WTC11 (cell line): Measurements from ENCODE around the gene AGXT. TPM values are rescaled to one million over a fixed set of nuclear protein-coding genes. Genes with fewer than 3 reads are reported as not detected.

ENCODE experiments used
- ATAC-seq: fragments of 200-7000 bp; cut with Tn5 transposase; 2 replicates; pipeline ENCODE4 v1.10.0; 2021; ENCODE audit warnings: mild to moderate bottlenecking, moderate library complexity
- CTCF ChIA-PET: fragments of 300-600 bp; sonication (Branson Sonifier 250); formaldehyde crosslinking; loops from one replicate; lab custom pipeline; 2021; ENCODE audit warnings: antibody characterized with exemption; lab: Charles Lee
- POLR2A ChIA-PET: fragments of 350-600 bp; sonication (Branson Sonifier 250); formaldehyde crosslinking; loops from one replicate; lab custom pipeline; 2021; ENCODE audit warnings: antibody characterized with exemption; lab: Charles Lee
- DNase-seq: peaks from one replicate; pipeline ENCODE4 v3.0.0; 2021; ENCODE audit warnings: low spot score
- H3K27ac Mint-ChIP-seq: 2 replicates; pipeline ENCODE4 v1.8.0; 2021; ENCODE audit warnings: mixed read lengths
- H3K27me3 Mint-ChIP-seq: 2 replicates; pipeline ENCODE4 v1.8.0; 2021; ENCODE audit warnings: low read depth, mild to moderate bottlenecking, moderate library complexity, mixed read lengths
- H3K36me3 Mint-ChIP-seq: 2 replicates; pipeline ENCODE4 v1.8.0; 2021; ENCODE audit warnings: mixed read lengths
- H3K4me1 Mint-ChIP-seq: 2 replicates; pipeline ENCODE4 v1.8.0; 2022; ENCODE audit warnings: mixed read lengths
- H3K4me3 Mint-ChIP-seq: 2 replicates; pipeline ENCODE4 v1.8.0; 2021; ENCODE audit warnings: mild to moderate bottlenecking, moderate library complexity, mixed read lengths
- H3K9me3 Mint-ChIP-seq: 2 replicates; pipeline ENCODE4 v1.8.0; 2021; ENCODE audit warnings: mixed read lengths
- CTCF ChIP-seq: fragments of 200-600 bp; IDR thresholded peaks from 2 replicates; pipeline ENCODE4 v1.8.0; 2022; ENCODE audit warnings: antibody characterized with exemption
- E2F4 ChIP-seq: sonication (generic); formaldehyde crosslinking; IDR thresholded peaks from 2 replicates; pipeline ENCODE4 v1.8.1; 2022; ENCODE audit warnings: low read depth, mild to moderate bottlenecking, moderate library complexity, missing genetic modification reagents, borderline replicate concordance
- ERG ChIP-seq: fragments of 250-450 bp; sonication (Bioruptor Pico); IDR thresholded peaks from 2 replicates; pipeline ENCODE4 v1.8.0; 2021; ENCODE audit warnings: mild to moderate bottlenecking
- FOXJ3 ChIP-seq: sonication (generic); formaldehyde crosslinking; IDR thresholded peaks from 2 replicates; pipeline ENCODE4 v1.9.0; 2021; ENCODE audit warnings: missing genetic modification reagents, mild to moderate bottlenecking, borderline replicate concordance
- HMGA2 ChIP-seq: fragments of 250-450 bp; sonication (Bioruptor Pico); IDR thresholded peaks from 2 replicates; pipeline ENCODE4 v1.4.0; 2021; ENCODE audit warnings: mild to moderate bottlenecking, moderate library complexity
- JAZF1 ChIP-seq: fragments of 250-450 bp; sonication (Bioruptor Pico); IDR thresholded peaks from 2 replicates; pipeline ENCODE4 v1.9.0; 2021; ENCODE audit warnings: moderate library complexity, mild to moderate bottlenecking, inconsistent platforms
- JUN ChIP-seq: sonication (generic); formaldehyde crosslinking; IDR thresholded peaks from 2 replicates; pipeline ENCODE4 v1.8.0; 2023; ENCODE audit warnings: mild to moderate bottlenecking, missing genetic modification reagents
- KAT7 ChIP-seq: sonication (generic); formaldehyde crosslinking; IDR thresholded peaks from 2 replicates; pipeline ENCODE4 v1.8.1; 2023; ENCODE audit warnings: missing genetic modification reagents, mild to moderate bottlenecking, borderline replicate concordance
- NFATC4 ChIP-seq: fragments of 250-450 bp; sonication (Bioruptor Pico); IDR thresholded peaks from 2 replicates; pipeline ENCODE4 v1.9.0; 2021; ENCODE audit warnings: mild to moderate bottlenecking
- OVOL2 ChIP-seq: fragments of 250-450 bp; sonication (Bioruptor Pico); IDR thresholded peaks from 2 replicates; pipeline ENCODE4 v1.9.0; 2021; ENCODE audit warnings: mild to moderate bottlenecking, borderline replicate concordance
- PRDM15 ChIP-seq: sonication (generic); formaldehyde crosslinking; IDR thresholded peaks from 2 replicates; pipeline ENCODE4 v1.8.0; 2022; ENCODE audit warnings: missing genetic modification reagents
- RELA ChIP-seq: sonication (generic); formaldehyde crosslinking; IDR thresholded peaks from 2 replicates; pipeline ENCODE4 v1.8.1; 2022; ENCODE audit warnings: missing genetic modification reagents, mild to moderate bottlenecking, borderline replicate concordance
- SMAD4 ChIP-seq: sonication (generic); formaldehyde crosslinking; IDR thresholded peaks from 2 replicates; pipeline ENCODE4 v1.8.0; 2022; ENCODE audit warnings: mild to moderate bottlenecking, missing genetic modification reagents
- SOX15 ChIP-seq: fragments of 250-450 bp; sonication (Bioruptor Pico); IDR thresholded peaks from 2 replicates; pipeline ENCODE4 v1.9.0; 2021; ENCODE audit warnings: mild to moderate bottlenecking
- ZNF138 ChIP-seq: sonication (generic); formaldehyde crosslinking; conservative IDR thresholded peaks from 2 replicates; pipeline ENCODE4 v1.8.1; 2022; ENCODE audit warnings: mild to moderate bottlenecking, moderate library complexity, missing genetic modification reagents
- ZNF219 ChIP-seq: sonication (generic); formaldehyde crosslinking; IDR thresholded peaks from 2 replicates; pipeline ENCODE4 v1.8.0; 2023; ENCODE audit warnings: missing genetic modification reagents, mild to moderate bottlenecking, borderline replicate concordance
- ZNF396 ChIP-seq: fragments of 250-450 bp; sonication (Bioruptor Pico); IDR thresholded peaks from 2 replicates; pipeline ENCODE4 v1.8.0; 2021; ENCODE audit warnings: mild to moderate bottlenecking, moderate library complexity, borderline replicate concordance
- ZSCAN18 ChIP-seq: fragments of 250-450 bp; sonication (Bioruptor Pico); IDR thresholded peaks from 2 replicates; pipeline ENCODE4 v2.1.2; 2022; ENCODE audit warnings: mild to moderate bottlenecking, moderate library complexity
- total RNA-seq: library from RNA; stranded (reverse); gene quantifications from 3 replicates; pipeline ENCODE4 v1.2.3, GENCODE V29; 2021
- TF ChIP-seq, protein P1 (sequence below): sonication (generic); formaldehyde crosslinking; IDR thresholded peaks from 2 replicates; pipeline ENCODE4 v1.8.1; 2022; ENCODE audit warnings: low read depth, missing genetic modification reagents, borderline replicate concordance
- TF ChIP-seq, protein P2 (sequence below): sonication (generic); formaldehyde crosslinking; IDR thresholded peaks from 2 replicates; pipeline ENCODE4 v1.8.0; 2022; ENCODE audit warnings: mild to moderate bottlenecking, missing genetic modification reagents

AGXT gene
- total RNA-seq, 1 experiment from 2014 or later = 0.24 TPM

GRCh38 chr2:240864475-240864874, 4.1 kb upstream of the AGXT start (continued):
- no peak for TF ChIP-seq ZNF138
- no peak for TF ChIP-seq ERG
- no peak for TF ChIP-seq E2F4 (CRISPR knock-in tag)
- TF ChIP-seq ZSCAN18 (CRISPR knock-in tag) = no peak
- TF ChIP-seq, protein P1, sequence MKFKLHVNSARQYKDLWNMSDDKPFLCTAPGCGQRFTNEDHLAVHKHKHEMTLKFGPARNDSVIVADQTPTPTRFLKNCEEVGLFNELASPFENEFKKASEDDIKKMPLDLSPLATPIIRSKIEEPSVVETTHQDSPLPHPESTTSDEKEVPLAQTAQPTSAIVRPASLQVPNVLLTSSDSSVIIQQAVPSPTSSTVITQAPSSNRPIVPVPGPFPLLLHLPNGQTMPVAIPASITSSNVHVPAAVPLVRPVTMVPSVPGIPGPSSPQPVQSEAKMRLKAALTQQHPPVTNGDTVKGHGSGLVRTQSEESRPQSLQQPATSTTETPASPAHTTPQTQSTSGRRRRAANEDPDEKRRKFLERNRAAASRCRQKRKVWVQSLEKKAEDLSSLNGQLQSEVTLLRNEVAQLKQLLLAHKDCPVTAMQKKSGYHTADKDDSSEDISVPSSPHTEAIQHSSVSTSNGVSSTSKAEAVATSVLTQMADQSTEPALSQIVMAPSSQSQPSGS (CRISPR knock-in tag) = no peak
- TF ChIP-seq, all 79 proteins: peak for 0

DNA sequence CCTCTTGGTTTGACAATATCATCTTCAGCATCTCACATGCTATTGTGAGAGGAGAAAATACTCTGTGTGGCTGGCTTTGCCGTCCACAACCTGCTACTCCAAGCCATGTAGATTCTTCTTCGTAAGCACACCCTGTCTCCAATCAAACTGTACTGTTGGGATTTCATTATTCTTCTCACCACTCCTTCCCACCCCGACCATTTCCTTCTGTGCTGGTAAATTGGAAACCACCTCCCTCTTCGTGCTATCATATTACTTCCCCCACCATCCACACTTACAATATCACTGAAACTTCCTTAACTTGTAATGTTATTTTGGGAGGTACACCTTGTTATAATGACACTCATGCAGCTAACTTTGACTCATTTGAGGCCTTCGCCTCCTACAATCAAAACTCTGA, 3.2 kb upstream of the AGXT start:
- no peaks in the 10 kb centered on the region for H3K36me3 Mint-ChIP-seq
- CTCF ChIA-PET = interaction anchor here (0.7 kb wide), 1 partner anchor 607 kb away, joined by 3 read pairs; no protein-coding TSS in a partner anchor
- 0 out of 2 replicates have a peak overlapping the region, but pooled peaks have one; percentile 44 for H3K27ac Mint-ChIP-seq
- H3K9me3 Mint-ChIP-seq = no peaks in the 10 kb centered on the region
- H3K4me1 Mint-ChIP-seq = no peaks in the 10 kb centered on the region
- ATAC-seq = no peak
- H3K4me3 Mint-ChIP-seq = no peak overlapping the region
- no peaks in the 10 kb centered on the region; the same call in 1 of the 2 replicates for H3K27me3 Mint-ChIP-seq
- TF ChIP-seq NFATC4 (CRISPR knock-in tag) = no peak
- no peak for TF ChIP-seq SMAD4 (CRISPR knock-in tag)
- no peak for TF ChIP-seq FOXJ3 (CRISPR knock-in tag)
- TF ChIP-seq PRDM15 (CRISPR knock-in tag) = no peak
- no peak for TF ChIP-seq JAZF1
- TF ChIP-seq ZNF219 (CRISPR knock-in tag) = no peak
- TF ChIP-seq CTCF = no peak
- TF ChIP-seq SOX15 (CRISPR knock-in tag) = no peak
- no peak for TF ChIP-seq ZNF396 (CRISPR knock-in tag)
- no peak for TF ChIP-seq OVOL2 (CRISPR knock-in tag)
- no peak for TF ChIP-seq JUN (CRISPR knock-in tag)
- no peak for TF ChIP-seq ERG
- TF ChIP-seq KAT7 (CRISPR knock-in tag) = no peak
- TF ChIP-seq HMGA2 = no peak
- no peak for TF ChIP-seq E2F4 (CRISPR knock-in tag)
- TF ChIP-seq RELA (CRISPR knock-in tag) = no peak
- TF ChIP-seq, protein P2, sequence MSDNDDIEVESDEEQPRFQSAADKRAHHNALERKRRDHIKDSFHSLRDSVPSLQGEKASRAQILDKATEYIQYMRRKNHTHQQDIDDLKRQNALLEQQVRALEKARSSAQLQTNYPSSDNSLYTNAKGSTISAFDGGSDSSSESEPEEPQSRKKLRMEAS (CRISPR knock-in tag) = no peak
- TF ChIP-seq, all 79 proteins: peak for 0
- POLR2A ChIA-PET = no interaction called here
- DNase-seq = no peak
